GM23338 (cell line): Measurements from ENCODE around the gene NDEL1. TPM values are rescaled to one million over a fixed set of nuclear protein-coding genes. Genes with fewer than 3 reads are reported as not detected.

ENCODE experiments used
- ATAC-seq: fragments of 200-7000 bp; cut with Tn5 transposase; 3 replicates; pipeline ENCODE4 v1.9.1; 2020
- DNase-seq: peaks from one replicate; pipeline ENCODE4 v3.0.0-alpha.2; 2015; ENCODE audit warnings: low spot score
- H2AFZ ChIP-seq: fragments of 200-600 bp; sonication (generic); 2 replicates; pipeline ENCODE4 v1.8.0; 2016; ENCODE audit warnings: antibody characterized with exemption, mild to moderate bottlenecking, moderate library complexity
- H3F3A ChIP-seq: fragments of 200-600 bp; sonication (generic); replicated peaks from 2 replicates; pipeline ENCODE4 v1.8.0; 2017; ENCODE audit warnings: antibody characterized with exemption, mixed run types, low read depth
- H3K27ac ChIP-seq: fragments of 200-600 bp; sonication (generic); 2 replicates; pipeline ENCODE4 v1.6.1; 2016; ENCODE audit warnings: low read depth
- H3K27me3 ChIP-seq: fragments of 200-600 bp; sonication (generic); 2 replicates; pipeline ENCODE4 v1.8.0; 2016; ENCODE audit warnings: mild to moderate bottlenecking, mixed run types, moderate library complexity; ENCODE audit not compliant: insufficient read depth
- H3K36me3 ChIP-seq: fragments of 200-600 bp; sonication (generic); 2 replicates; pipeline ENCODE4 v1.8.0; 2016; ENCODE audit warnings: mild to moderate bottlenecking; ENCODE audit not compliant: insufficient read depth
- H3K4me1 ChIP-seq: fragments of 200-600 bp; sonication (generic); 2 replicates; pipeline ENCODE4 v1.8.0; 2016; ENCODE audit warnings: mild to moderate bottlenecking, moderate library complexity; ENCODE audit not compliant: insufficient read depth
- H3K4me2 ChIP-seq: fragments of 200-600 bp; sonication (generic); 2 replicates; pipeline ENCODE4 v1.7.1; 2017; ENCODE audit warnings: mixed run types
- H3K4me3 ChIP-seq: fragments of 200-600 bp; sonication (generic); 2 replicates; pipeline ENCODE4 v1.6.1; 2016; ENCODE audit warnings: mixed run types
- H3K79me2 ChIP-seq: fragments of 200-600 bp; sonication (generic); replicated peaks from 2 replicates; pipeline ENCODE4 v1.8.0; 2017; ENCODE audit warnings: mild to moderate bottlenecking; ENCODE audit not compliant: insufficient read depth
- H3K9me2 ChIP-seq: fragments of 200-600 bp; sonication (generic); 2 replicates; pipeline ENCODE4 v1.8.0; 2017; ENCODE audit not compliant: insufficient read depth
- H4K20me1 ChIP-seq: fragments of 200-600 bp; sonication (generic); replicated peaks from 2 replicates; pipeline ENCODE4 v1.8.0; 2017; ENCODE audit warnings: mild to moderate bottlenecking; ENCODE audit not compliant: insufficient read depth
- H3K27ac Mint-ChIP-seq: 2 replicates; pipeline ENCODE4 v1.8.0; 2020; ENCODE audit warnings: inconsistent platforms, mild to moderate bottlenecking, moderate library complexity, mixed read lengths
- H3K27me3 Mint-ChIP-seq: 3 replicates; pipeline ENCODE4 v1.8.0; 2022; ENCODE audit warnings: low read depth, mild to moderate bottlenecking, moderate library complexity, mixed read lengths, inconsistent platforms; ENCODE audit not compliant: insufficient read depth, poor library complexity
- H3K36me3 Mint-ChIP-seq: 3 replicates; pipeline ENCODE4 v1.8.0; 2021; ENCODE audit warnings: low read depth, mild to moderate bottlenecking, inconsistent platforms, moderate library complexity, mixed read lengths
- H3K4me1 Mint-ChIP-seq: 3 replicates; pipeline ENCODE4 v1.8.0; 2020; ENCODE audit warnings: mild to moderate bottlenecking, inconsistent platforms, mixed read lengths
- H3K4me3 Mint-ChIP-seq: 3 replicates; pipeline ENCODE4 v1.8.0; 2021; ENCODE audit warnings: moderate library complexity, mild to moderate bottlenecking, inconsistent platforms, mixed read lengths
- H3K9me3 Mint-ChIP-seq: 3 replicates; pipeline ENCODE4 v1.8.0; 2020; ENCODE audit warnings: moderate library complexity, mild to moderate bottlenecking, inconsistent platforms, mixed read lengths
- CREB1 ChIP-seq: fragments of 250-450 bp; sonication (Bioruptor Pico); IDR thresholded peaks from 2 replicates; pipeline ENCODE4 v1.5.0; 2020; ENCODE audit warnings: low read depth, mild to moderate bottlenecking, moderate library complexity
- EZH2 ChIP-seq: fragments of 200-600 bp; sonication (generic); IDR thresholded peaks from one replicate; pipeline ENCODE4 v1.8.0; 2017; ENCODE audit warnings: antibody characterized with exemption, mild to moderate bottlenecking, low read depth; ENCODE audit not compliant: unreplicated experiment
- EZH2phosphoT487 ChIP-seq: fragments of 200-600 bp; sonication (generic); IDR thresholded peaks from one replicate; pipeline ENCODE4 v1.8.1; 2018; ENCODE audit warnings: antibody characterized with exemption; ENCODE audit not compliant: unreplicated experiment
- JUNB ChIP-seq: IDR thresholded peaks from one replicate; pipeline ENCODE4 v1.6.1; 2016; ENCODE audit warnings: antibody characterized with exemption; ENCODE audit not compliant: unreplicated experiment
- NANOG ChIP-seq: IDR thresholded peaks from 2 replicates; pipeline ENCODE4 v1.6.1; 2016; ENCODE audit warnings: antibody characterized with exemption, borderline replicate concordance
- POLR2AphosphoS5 ChIP-seq: IDR thresholded peaks from 2 replicates; pipeline ENCODE4 v1.6.1; 2016; ENCODE audit warnings: antibody characterized with exemption, low read depth
- STAT1 ChIP-seq: IDR thresholded peaks from one replicate; pipeline ENCODE4 v1.6.1; 2016; ENCODE audit warnings: antibody characterized with exemption; ENCODE audit not compliant: unreplicated experiment
- ZNF114 ChIP-seq: fragments of 250-450 bp; sonication (Bioruptor Pico); IDR thresholded peaks from 2 replicates; pipeline ENCODE4 v1.5.0; 2020; ENCODE audit warnings: mild to moderate bottlenecking, moderate library complexity
- ZNF331 ChIP-seq: fragments of 250-450 bp; sonication (Bioruptor Pico); IDR thresholded peaks from 2 replicates; pipeline ENCODE4 v1.5.0; 2020; ENCODE audit warnings: low read depth, mild to moderate bottlenecking, moderate library complexity
- polyA plus RNA-seq: library from polyadenylated mRNA; unstranded; fragments of >200 nt; fragmentation: Nextera tagmentation; extraction: Ambion mirVana; gene quantifications from 2 replicates; pipeline ENCODE4 v1.2.1, GENCODE V29; 2016
- total RNA-seq: library from RNA; depleted of rRNA; stranded (reverse); fragments of >200 nt; shearing (Covaris generic); gene quantifications from 2 replicates; pipeline ENCODE4 v1.2.3, GENCODE V29; 2014
- TF ChIP-seq, protein P1 (sequence below): IDR thresholded peaks from 2 replicates; pipeline ENCODE4 v1.6.1; 2016; ENCODE audit warnings: antibody characterized with exemption
- TF ChIP-seq, protein P2 (sequence below): IDR thresholded peaks from one replicate; pipeline ENCODE4 v1.6.1; 2018; ENCODE audit warnings: antibody characterized with exemption; ENCODE audit not compliant: unreplicated experiment
- TF ChIP-seq, protein P3 (sequence below), 2 experiments: fragments of 200-600 bp in 1 of 2; sonication (generic) in 1 of 2; conservative IDR thresholded peaks; 2 replicates each; pipeline versions ENCODE4 v1.5.1 to v1.6.1; 2016 to 2017; ENCODE audit warnings: antibody characterized with exemption in 2 of 2, low read depth in 2 of 2, mild to moderate bottlenecking in 2 of 2, moderate library complexity in 1 of 2
- TF ChIP-seq, protein P4 (sequence below): fragments of 250-450 bp; sonication (Bioruptor Pico); IDR thresholded peaks from 2 replicates; pipeline ENCODE4 v1.5.0; 2020; ENCODE audit warnings: mild to moderate bottlenecking, moderate library complexity

The NDEL1 gene
- total and polyA plus RNA-seq, 2 experiments from 2014 or later, result 21.2 to 26.0 TPM

DNA sequence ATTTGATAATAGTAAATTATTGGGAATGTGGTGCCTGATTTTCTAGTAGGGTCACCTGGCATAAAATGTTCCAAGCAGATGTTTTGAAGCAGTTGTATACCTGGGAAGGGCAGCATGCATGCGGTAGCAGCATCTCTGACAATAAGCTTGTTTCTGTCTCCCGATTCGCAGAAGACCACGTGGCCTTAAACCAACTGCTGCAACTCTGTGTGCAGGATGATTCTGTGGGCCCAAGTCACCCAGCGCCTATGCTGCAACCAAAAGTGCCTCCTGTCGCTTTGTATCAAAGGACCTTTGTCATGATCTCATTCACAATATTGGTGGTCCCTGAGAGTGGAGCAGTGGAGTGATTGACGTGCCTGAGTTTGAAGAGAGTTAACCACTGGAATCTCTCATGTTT is 8.1 kb downstream of the NDEL1 start:
- H3K4me3 ChIP-seq, result no peak overlapping the region
- Mint-ChIP-seq H3K4me3 (no peak overlapping the region), H3K4me1 (peaks cover 8% of the 10 kb centered on the region), H3K36me3 (peaks cover 16% of the 10 kb centered on the region; the same call in 2 of the 3 replicates), H3K27me3 (peaks cover 2% of the 10 kb centered on the region), H3K27ac (peak overlapping the region; percentile 60; the same call in 1 of the 2 replicates), H3K9me3 (no peaks in the 10 kb centered on the region)
- no peak for DNase-seq
- H3F3A ChIP-seq, result no peaks in the 10 kb centered on the region
- H4K20me1 ChIP-seq, result peaks cover 5% of the 10 kb centered on the region; the same call in 1 of the 2 replicates
- H3K36me3 ChIP-seq, result peaks cover 4% of the 10 kb centered on the region; the same call in 1 of the 2 replicates
- TF ChIP-seq, protein P1, sequence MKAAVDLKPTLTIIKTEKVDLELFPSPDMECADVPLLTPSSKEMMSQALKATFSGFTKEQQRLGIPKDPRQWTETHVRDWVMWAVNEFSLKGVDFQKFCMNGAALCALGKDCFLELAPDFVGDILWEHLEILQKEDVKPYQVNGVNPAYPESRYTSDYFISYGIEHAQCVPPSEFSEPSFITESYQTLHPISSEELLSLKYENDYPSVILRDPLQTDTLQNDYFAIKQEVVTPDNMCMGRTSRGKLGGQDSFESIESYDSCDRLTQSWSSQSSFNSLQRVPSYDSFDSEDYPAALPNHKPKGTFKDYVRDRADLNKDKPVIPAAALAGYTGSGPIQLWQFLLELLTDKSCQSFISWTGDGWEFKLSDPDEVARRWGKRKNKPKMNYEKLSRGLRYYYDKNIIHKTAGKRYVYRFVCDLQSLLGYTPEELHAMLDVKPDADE, result no peak
- TF ChIP-seq EZH2, result no peak
- TF ChIP-seq, protein P2, sequence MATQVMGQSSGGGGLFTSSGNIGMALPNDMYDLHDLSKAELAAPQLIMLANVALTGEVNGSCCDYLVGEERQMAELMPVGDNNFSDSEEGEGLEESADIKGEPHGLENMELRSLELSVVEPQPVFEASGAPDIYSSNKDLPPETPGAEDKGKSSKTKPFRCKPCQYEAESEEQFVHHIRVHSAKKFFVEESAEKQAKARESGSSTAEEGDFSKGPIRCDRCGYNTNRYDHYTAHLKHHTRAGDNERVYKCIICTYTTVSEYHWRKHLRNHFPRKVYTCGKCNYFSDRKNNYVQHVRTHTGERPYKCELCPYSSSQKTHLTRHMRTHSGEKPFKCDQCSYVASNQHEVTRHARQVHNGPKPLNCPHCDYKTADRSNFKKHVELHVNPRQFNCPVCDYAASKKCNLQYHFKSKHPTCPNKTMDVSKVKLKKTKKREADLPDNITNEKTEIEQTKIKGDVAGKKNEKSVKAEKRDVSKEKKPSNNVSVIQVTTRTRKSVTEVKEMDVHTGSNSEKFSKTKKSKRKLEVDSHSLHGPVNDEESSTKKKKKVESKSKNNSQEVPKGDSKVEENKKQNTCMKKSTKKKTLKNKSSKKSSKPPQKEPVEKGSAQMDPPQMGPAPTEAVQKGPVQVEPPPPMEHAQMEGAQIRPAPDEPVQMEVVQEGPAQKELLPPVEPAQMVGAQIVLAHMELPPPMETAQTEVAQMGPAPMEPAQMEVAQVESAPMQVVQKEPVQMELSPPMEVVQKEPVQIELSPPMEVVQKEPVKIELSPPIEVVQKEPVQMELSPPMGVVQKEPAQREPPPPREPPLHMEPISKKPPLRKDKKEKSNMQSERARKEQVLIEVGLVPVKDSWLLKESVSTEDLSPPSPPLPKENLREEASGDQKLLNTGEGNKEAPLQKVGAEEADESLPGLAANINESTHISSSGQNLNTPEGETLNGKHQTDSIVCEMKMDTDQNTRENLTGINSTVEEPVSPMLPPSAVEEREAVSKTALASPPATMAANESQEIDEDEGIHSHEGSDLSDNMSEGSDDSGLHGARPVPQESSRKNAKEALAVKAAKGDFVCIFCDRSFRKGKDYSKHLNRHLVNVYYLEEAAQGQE, result no peak
- no peak for TF ChIP-seq ZNF331 (CRISPR knock-in tag)
- TF ChIP-seq STAT1, result no peak
- TF ChIP-seq, protein P3, sequence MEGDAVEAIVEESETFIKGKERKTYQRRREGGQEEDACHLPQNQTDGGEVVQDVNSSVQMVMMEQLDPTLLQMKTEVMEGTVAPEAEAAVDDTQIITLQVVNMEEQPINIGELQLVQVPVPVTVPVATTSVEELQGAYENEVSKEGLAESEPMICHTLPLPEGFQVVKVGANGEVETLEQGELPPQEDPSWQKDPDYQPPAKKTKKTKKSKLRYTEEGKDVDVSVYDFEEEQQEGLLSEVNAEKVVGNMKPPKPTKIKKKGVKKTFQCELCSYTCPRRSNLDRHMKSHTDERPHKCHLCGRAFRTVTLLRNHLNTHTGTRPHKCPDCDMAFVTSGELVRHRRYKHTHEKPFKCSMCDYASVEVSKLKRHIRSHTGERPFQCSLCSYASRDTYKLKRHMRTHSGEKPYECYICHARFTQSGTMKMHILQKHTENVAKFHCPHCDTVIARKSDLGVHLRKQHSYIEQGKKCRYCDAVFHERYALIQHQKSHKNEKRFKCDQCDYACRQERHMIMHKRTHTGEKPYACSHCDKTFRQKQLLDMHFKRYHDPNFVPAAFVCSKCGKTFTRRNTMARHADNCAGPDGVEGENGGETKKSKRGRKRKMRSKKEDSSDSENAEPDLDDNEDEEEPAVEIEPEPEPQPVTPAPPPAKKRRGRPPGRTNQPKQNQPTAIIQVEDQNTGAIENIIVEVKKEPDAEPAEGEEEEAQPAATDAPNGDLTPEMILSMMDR (conservative IDR thresholded peaks at IDR 0.05; ENCODE audit: low read depth in 2 of 2), result no peak
- TF ChIP-seq ZNF114, result no peak
- TF ChIP-seq CREB1, result no peak
- no peak for TF ChIP-seq POLR2AphosphoS5
- no peak for TF ChIP-seq EZH2phosphoT487
- TF ChIP-seq, protein P4, sequence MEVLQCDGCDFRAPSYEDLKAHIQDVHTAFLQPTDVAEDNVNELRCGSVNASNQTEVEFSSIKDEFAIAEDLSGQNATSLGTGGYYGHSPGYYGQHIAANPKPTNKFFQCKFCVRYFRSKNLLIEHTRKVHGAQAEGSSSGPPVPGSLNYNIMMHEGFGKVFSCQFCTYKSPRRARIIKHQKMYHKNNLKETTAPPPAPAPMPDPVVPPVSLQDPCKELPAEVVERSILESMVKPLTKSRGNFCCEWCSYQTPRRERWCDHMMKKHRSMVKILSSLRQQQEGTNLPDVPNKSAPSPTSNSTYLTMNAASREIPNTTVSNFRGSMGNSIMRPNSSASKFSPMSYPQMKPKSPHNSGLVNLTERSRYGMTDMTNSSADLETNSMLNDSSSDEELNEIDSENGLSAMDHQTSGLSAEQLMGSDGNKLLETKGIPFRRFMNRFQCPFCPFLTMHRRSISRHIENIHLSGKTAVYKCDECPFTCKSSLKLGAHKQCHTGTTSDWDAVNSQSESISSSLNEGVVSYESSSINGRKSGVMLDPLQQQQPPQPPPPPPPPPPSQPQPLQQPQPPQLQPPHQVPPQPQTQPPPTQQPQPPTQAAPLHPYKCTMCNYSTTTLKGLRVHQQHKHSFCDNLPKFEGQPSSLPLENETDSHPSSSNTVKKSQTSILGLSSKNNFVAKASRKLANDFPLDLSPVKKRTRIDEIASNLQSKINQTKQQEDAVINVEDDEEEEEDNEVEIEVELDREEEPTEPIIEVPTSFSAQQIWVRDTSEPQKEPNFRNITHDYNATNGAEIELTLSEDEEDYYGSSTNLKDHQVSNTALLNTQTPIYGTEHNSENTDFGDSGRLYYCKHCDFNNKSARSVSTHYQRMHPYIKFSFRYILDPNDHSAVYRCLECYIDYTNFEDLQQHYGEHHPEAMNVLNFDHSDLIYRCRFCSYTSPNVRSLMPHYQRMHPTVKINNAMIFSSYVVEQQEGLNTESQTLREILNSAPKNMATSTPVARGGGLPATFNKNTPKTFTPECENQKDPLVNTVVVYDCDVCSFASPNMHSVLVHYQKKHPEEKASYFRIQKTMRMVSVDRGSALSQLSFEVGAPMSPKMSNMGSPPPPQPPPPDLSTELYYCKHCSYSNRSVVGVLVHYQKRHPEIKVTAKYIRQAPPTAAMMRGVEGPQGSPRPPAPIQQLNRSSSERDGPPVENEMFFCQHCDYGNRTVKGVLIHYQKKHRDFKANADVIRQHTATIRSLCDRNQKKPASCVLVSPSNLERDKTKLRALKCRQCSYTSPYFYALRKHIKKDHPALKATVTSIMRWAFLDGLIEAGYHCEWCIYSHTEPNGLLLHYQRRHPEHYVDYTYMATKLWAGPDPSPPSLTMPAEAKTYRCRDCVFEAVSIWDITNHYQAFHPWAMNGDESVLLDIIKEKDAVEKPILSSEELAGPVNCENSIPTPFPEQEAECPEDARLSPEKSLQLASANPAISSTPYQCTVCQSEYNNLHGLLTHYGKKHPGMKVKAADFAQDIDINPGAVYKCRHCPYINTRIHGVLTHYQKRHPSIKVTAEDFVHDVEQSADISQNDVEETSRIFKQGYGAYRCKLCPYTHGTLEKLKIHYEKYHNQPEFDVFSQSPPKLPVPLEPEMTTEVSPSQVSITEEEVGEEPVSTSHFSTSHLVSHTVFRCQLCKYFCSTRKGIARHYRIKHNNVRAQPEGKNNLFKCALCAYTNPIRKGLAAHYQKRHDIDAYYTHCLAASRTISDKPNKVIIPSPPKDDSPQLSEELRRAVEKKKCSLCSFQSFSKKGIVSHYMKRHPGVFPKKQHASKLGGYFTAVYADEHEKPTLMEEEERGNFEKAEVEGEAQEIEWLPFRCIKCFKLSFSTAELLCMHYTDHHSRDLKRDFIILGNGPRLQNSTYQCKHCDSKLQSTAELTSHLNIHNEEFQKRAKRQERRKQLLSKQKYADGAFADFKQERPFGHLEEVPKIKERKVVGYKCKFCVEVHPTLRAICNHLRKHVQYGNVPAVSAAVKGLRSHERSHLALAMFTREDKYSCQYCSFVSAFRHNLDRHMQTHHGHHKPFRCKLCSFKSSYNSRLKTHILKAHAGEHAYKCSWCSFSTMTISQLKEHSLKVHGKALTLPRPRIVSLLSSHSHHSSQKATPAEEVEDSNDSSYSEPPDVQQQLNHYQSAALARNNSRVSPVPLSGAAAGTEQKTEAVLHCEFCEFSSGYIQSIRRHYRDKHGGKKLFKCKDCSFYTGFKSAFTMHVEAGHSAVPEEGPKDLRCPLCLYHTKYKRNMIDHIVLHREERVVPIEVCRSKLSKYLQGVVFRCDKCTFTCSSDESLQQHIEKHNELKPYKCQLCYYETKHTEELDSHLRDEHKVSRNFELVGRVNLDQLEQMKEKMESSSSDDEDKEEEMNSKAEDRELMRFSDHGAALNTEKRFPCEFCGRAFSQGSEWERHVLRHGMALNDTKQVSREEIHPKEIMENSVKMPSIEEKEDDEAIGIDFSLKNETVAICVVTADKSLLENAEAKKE (CRISPR knock-in tag), result no peak
- no peak for TF ChIP-seq JUNB
- no peak for TF ChIP-seq NANOG
- ATAC-seq, result no peak
- H3K27ac ChIP-seq, result peak overlapping the region; percentile 15; the same call in 1 of the 2 replicates
- H2AFZ ChIP-seq, result no peak overlapping the region
- H3K4me1 ChIP-seq, result no peaks in the 10 kb centered on the region
- no peak overlapping the region for H3K4me2 ChIP-seq
- H3K79me2 ChIP-seq, result peaks cover 46% of the 10 kb centered on the region
- no peaks in the 10 kb centered on the region for H3K27me3 ChIP-seq
- no peaks in the 10 kb centered on the region for H3K9me2 ChIP-seq
